Activated naive CD4-positive, alpha-beta T cell treated with anti-CD3 and anti-CD28 coated beads for 36 hours (primary cell): ENCODE measurements around the gene MYBL2. TPM values are rescaled to one million over a fixed set of nuclear protein-coding genes. Genes with fewer than 3 reads are reported as not detected.
"Not testable (repeated sequence)": the region's sequence is repeated elsewhere in the genome, so short reads cannot be mapped to it uniquely, and the experiment has no call there.

Source experiments
- CTCF ChIA-PET: fragments of 350-600 bp; sonication (Branson Sonifier 250); formaldehyde crosslinking; loops from one replicate; lab custom pipeline; 2021; ENCODE audit warnings: antibody characterized with exemption; lab: Charles Lee
- DNase-seq: peaks from one replicate; pipeline ENCODE4 v3.0.0-alpha.2; 2020
- H3K27ac Mint-ChIP-seq: one replicate; pipeline ENCODE4 v1.8.0; 2021; ENCODE audit warnings: mild to moderate bottlenecking, mixed read lengths
- H3K27me3 Mint-ChIP-seq: one replicate; pipeline ENCODE4 v1.8.0; 2021; ENCODE audit warnings: low read depth, mixed read lengths
- H3K36me3 Mint-ChIP-seq: one replicate; pipeline ENCODE4 v1.8.0; 2021; ENCODE audit warnings: low read depth, mixed read lengths
- H3K4me1 Mint-ChIP-seq: one replicate; pipeline ENCODE4 v1.8.0; 2021; ENCODE audit warnings: low read depth, mixed read lengths
- H3K4me3 Mint-ChIP-seq: one replicate; pipeline ENCODE4 v1.8.0; 2021; ENCODE audit warnings: mild to moderate bottlenecking, moderate library complexity, mixed read lengths
- H3K9me3 Mint-ChIP-seq: one replicate; pipeline ENCODE4 v1.8.0; 2021; ENCODE audit warnings: mixed read lengths
- intact Hi-C: fragments of 100-400 bp; cut with micrococcal nuclease; formaldehyde crosslinking; loops from one replicate; pipeline ENCODE4 v1.15.1; 2023
- total RNA-seq, 2 experiments: library from RNA; stranded (reverse); gene quantifications; one replicate each; pipeline ENCODE4 v1.2.3, GENCODE V29; 2021

The MYBL2 gene
- total RNA-seq, 2 experiments from 2014 or later: 102 to 106 TPM

GRCh38 chr20:43757888-43758287, 91.0 kb downstream of the MYBL2 start:
- H3K4me1 Mint-ChIP-seq, H3K27me3 Mint-ChIP-seq, CTCF ChIA-PET, H3K4me3 Mint-ChIP-seq, H3K36me3 Mint-ChIP-seq, H3K9me3 Mint-ChIP-seq, H3K27ac Mint-ChIP-seq: not testable (repeated sequence)
- DNase-seq: peak; percentile 25
- intact Hi-C loops: loop anchor here (10.0 kb wide), 1 partner anchor 887 kb away; no protein-coding TSS in a partner anchor

DNA sequence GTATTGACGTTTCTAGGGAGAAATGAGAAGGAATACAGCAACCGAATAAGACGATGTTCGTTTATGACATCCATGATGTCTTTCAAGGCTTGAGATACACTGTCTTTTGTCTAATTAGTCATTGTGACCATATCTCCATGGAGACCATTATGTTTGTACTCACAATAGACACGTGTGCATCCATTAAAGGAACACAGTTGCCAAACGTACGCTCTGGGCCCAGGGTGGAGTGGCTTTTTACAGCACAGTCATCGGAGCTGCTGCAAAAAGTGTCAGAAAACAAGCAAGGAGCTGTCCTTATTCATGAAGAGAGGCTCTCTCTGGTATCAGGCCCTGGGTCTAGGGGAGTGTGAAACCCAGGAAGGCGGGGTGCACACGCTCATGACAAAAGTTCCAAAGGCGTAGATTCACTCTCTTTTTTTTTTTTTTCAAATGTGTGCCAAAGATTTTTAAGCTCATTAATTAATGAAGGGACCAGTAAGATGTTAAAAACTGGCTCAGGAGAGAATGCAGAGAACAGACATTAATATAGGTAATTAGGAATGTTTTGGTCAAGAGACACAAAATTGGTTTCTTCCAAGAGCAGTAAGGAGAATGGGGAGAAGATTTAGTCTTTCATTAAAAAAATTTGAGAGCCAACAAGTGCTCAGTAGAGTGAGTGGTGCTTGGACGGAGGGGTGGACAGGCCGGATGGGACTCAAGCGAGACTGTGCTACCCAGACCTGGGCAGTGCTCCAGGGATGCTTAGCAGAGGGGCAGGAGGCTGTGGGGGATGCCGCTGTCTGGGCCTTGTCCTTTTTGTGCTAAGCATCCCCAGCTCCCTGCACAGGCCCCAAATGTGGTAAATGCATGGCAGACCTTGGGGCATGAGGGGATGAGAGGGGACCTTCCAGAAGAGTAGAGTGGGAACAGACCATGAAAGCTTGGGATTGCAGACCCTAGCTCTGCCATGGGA, 94.7 kb downstream of the MYBL2 start:
- H3K9me3 Mint-ChIP-seq: peaks cover 5% of the 10 kb centered on the region
- DNase-seq: no peak
- CTCF ChIA-PET: interaction anchor here (0.9 kb wide), 1 partner anchor 11 kb away, joined by 3 read pairs; no protein-coding TSS in a partner anchor
- H3K36me3 Mint-ChIP-seq: no peaks in the 10 kb centered on the region
- H3K27me3 Mint-ChIP-seq: no peaks in the 10 kb centered on the region
- peaks cover 6% of the 10 kb centered on the region for H3K4me1 Mint-ChIP-seq
- no peak overlapping the region for H3K4me3 Mint-ChIP-seq
- intact Hi-C loops: no loop called here
- H3K27ac Mint-ChIP-seq: no peak overlapping the region

DNA sequence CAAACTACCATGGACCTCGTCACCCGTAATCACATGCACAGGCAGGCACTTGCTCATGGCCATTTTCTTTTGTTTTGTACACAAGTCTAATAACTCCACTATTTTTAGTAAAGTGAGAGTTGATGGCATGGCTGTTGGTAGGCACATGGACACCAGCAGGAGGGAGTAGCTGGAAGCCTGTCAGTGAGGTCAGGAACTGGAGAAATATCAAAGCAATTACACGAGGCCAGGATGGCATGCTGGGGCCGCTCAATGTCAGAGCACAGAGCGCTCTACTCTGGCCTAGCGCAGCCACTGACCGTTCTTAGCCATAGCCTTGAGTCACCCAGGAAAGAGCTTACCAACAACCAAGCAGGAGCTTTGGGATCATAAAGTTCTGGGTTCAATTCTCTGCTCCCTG, 96.0 kb downstream of the MYBL2 start:
- no peak overlapping the region for H3K27ac Mint-ChIP-seq
- peaks cover 3% of the 10 kb centered on the region for H3K9me3 Mint-ChIP-seq
- intact Hi-C loops: no loop called here
- H3K27me3 Mint-ChIP-seq: peaks cover 5% of the 10 kb centered on the region
- no peak overlapping the region for H3K4me3 Mint-ChIP-seq
- DNase-seq: no peak
- peaks cover 4% of the 10 kb centered on the region for H3K4me1 Mint-ChIP-seq
- H3K36me3 Mint-ChIP-seq: no peaks in the 10 kb centered on the region
- CTCF ChIA-PET: interaction anchor here (0.6 to 1.2 kb wide), 2 partner anchors 12 to 92 kb away, joined by 3 read pairs; no protein-coding TSS in a partner anchor

GRCh38 chr20:43765916-43766315, 99.0 kb downstream of the MYBL2 start:
- intact Hi-C loops: no loop called here
- DNase-seq: no peak
- no peak overlapping the region for H3K27ac Mint-ChIP-seq
- CTCF ChIA-PET: interaction anchor here (0.7 to 1.7 kb wide), 4 partner anchors 14 to 314 kb away, joined by 3 to 5 read pairs (median 4); no protein-coding TSS in a partner anchor
- H3K4me1 Mint-ChIP-seq: no peaks in the 10 kb centered on the region
- H3K36me3 Mint-ChIP-seq: no peaks in the 10 kb centered on the region
- no peaks in the 10 kb centered on the region for H3K9me3 Mint-ChIP-seq
- no peak overlapping the region for H3K4me3 Mint-ChIP-seq
- H3K27me3 Mint-ChIP-seq: peaks cover 12% of the 10 kb centered on the region

Other genes with a start within 250 kb of the MYBL2 start
- gene SRSF6, start 209.2 kb upstream of the MYBL2 start, total RNA-seq: 10 to 100 TPM; 76.0 to 78.2 TPM
- 1 to 10 TPM; 4.7 to 7.3 TPM for gene L3MBTL1, start 159.4 kb upstream of the MYBL2 start, total RNA-seq
- gene SGK2, start 108.1 kb upstream of the MYBL2 start, total RNA-seq: under 1 TPM; 0.27 to 0.60 TPM
- gene IFT52, start 76.2 kb upstream of the MYBL2 start, total RNA-seq: 10 to 100 TPM; 14.2 to 15.8 TPM
- gene GTSF1L, start 59.9 kb downstream of the MYBL2 start, total RNA-seq: not detected
- 1 to 10 TPM; 1.2 to 1.6 TPM for gene TOX2, start 247.7 kb downstream of the MYBL2 start, total RNA-seq